ENCODE data around the gene YAF2.
"Not testable (repeated sequence)": the region's sequence is repeated elsewhere in the genome, so short reads cannot be mapped to it uniquely, and the experiment has no call there.

YAF2 gene

DNA sequence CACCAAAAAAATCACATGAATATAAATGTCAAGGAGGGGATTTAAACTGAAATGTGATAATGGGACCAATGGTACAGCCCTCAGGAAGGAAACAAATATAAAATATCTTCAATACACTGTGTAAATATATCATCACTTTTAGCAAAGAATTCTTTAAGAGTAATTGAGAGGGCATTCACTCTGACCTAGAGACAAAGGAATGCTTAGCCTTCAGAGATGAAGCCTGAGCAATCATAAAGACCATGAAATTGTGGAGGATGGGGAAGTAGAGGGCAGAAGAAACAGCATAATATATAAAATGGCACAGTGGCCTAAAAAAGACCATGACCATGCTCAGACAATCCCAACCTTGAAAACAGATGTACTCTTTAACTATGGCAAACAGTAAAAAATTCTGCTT lies 20.4 kb downstream of the YAF2 start:
- DNase-seq (ENCODE audit: low read depth): no peak
- TF ChIP-seq CTCF (IDR thresholded peaks at IDR 0.05; ENCODE audit: control insufficient read depth, extremely low read depth, insufficient read depth): no peak
- no peak overlapping the region for H3K4me3 ChIP-seq (ENCODE audit: low read depth, low read length)

- H3K4me3 ChIP-seq (ENCODE audit: low read depth, low read length): no peak overlapping the region
- no peak for DNase-seq (ENCODE audit: low read depth)
- no peak for TF ChIP-seq CTCF (IDR thresholded peaks at IDR 0.05; ENCODE audit: control insufficient read depth, extremely low read depth, insufficient read depth)
Observed at GRCh38 chr12:42216737-42217136, 21.3 kb downstream of the YAF2 start.

GRCh38 chr12:42215759-42216158 lies 22.3 kb downstream of the YAF2 start:
- DNase-seq (ENCODE audit: low read depth): not testable (repeated sequence)

GRCh38 chr12:42213954-42214426 lies 24.1 kb downstream of the YAF2 start:
- no peak overlapping the region for H3K4me3 ChIP-seq (ENCODE audit: low read depth, low read length)
- peak; percentile 59 for DNase-seq (ENCODE audit: low read depth)
- no peak for TF ChIP-seq CTCF (IDR thresholded peaks at IDR 0.05; ENCODE audit: control insufficient read depth, extremely low read depth, insufficient read depth)

More at GRCh38 chr12:42215759-42216158, 22.3 kb downstream of the YAF2 start:
- not testable (repeated sequence) for H3K4me3 ChIP-seq (ENCODE audit: low read depth, low read length)

DNA sequence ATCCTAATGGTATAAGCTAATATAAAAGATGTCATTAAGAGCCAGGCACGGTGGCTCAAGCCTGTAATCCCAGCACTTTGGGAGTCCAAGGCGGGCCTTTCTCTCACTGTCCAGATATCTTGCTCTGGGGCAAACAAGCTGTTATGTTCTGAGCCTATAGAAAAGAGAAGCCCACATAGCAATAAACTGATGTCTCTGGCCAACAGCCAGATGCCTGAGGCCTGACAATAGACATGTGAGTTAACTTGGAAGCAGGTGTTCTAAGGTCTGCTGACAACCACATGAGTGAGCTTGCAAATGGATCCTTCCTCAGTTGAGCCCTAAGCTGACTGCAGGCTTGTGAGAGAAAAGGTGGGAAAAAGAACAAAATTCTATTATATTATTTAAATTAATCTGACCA lies 25.0 kb downstream of the YAF2 start:
- peak; percentile 71 for DNase-seq (ENCODE audit: low read depth)
- H3K4me3 ChIP-seq (ENCODE audit: low read depth, low read length): no peak overlapping the region
- TF ChIP-seq CTCF (IDR thresholded peaks at IDR 0.05; ENCODE audit: control insufficient read depth, extremely low read depth, insufficient read depth): no peak

DNA sequence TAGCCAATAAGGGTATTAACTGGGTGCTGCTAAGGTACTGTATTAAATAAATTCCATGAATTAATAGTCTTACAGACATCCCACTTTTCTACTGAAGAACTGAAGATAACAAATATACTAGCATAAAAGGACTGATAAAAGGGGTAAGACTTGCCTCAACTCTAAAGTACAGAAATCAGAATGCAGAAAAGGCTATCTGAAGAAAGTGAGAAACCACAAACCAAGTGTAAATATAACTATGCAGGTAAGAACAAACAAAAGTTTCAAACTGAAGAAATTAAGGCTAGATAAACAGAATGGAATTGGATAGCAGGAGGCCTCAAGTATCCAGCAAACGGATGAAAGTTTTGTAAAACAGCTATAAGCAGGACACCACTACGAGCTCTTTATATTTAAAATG lies 29.5 kb downstream of the YAF2 start:
- H3K4me3 ChIP-seq (ENCODE audit: low read depth, low read length): no peak overlapping the region
- TF ChIP-seq CTCF (IDR thresholded peaks at IDR 0.05; ENCODE audit: control insufficient read depth, extremely low read depth, insufficient read depth): no peak
- no peak for DNase-seq (ENCODE audit: low read depth)

GRCh38 chr12:42204819-42205218 lies 33.2 kb downstream of the YAF2 start:
- DNase-seq (ENCODE audit: low read depth): no peak
- TF ChIP-seq CTCF (IDR thresholded peaks at IDR 0.05; ENCODE audit: control insufficient read depth, extremely low read depth, insufficient read depth): no peak
- H3K4me3 ChIP-seq (ENCODE audit: low read depth, low read length): no peak overlapping the region

All from LNCaP clone FGC (cell line).